ENCODE results near the gene EFS. TPM values are rescaled to one million over a fixed set of nuclear protein-coding genes. Genes with fewer than 3 reads are reported as not detected.
A peak's percentile ranks its signal among the peaks of the same experiment; 100 is the strongest.

Gene EFS
- polyA plus RNA-seq, 4 donors, result 0.54 to 11.5 (median 1.8) TPM

DNA sequence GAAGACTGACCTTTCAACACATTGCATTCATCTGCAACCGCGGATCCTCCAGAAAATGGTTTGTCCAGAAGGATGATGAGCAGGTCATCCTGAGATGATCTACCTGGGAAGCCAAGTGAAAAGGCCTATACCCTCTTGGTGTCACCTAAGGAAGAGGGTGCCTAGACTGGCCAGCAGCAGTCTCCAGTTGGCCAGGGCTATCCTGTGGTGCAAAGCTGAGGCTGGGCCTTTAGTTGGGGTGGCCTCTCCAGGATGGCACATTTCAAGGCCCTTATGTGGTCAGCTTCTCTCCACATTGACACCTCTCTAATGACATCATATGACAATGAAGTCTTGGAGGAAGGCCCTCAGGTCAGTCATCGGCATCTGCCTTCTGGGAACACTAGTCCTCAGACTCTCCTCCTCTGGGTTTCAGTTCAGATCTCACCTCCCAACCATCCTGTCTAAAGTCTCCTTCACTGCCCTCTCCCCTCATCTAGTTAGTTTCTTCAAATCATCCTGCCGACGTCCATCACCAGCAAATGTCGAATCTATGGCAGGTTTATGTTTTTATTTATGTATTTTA lies 9.0 kb downstream of the EFS start:
- 85 to 95% (median 90%) methylated on average over 6 of the region's 6 CpGs for WGBS, 3 donors
- no peak for FAIRE-seq

DNA sequence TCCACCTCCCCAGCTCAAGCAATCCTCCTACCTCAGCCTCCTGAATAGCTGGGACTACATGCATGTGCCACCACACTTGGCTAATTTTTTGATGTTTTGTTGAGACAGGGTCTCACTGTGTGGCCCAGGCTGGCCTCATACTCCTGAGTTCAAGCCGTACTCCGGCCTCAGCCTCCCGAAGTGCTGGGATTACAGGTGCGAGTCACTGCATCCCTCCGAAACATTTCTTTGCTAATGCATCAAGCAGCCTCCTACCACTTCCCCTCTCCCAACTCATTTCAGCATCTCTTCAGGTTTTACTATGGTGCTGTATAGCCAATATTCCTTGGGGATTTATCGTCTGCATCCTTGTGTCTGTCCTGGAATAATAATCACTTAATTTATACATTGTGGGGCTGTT lies 10.0 kb downstream of the EFS start:
- peaks cover 0 to 9% (median 0%) of the 10 kb centered on the region in 3 donors for H3K4me1 ChIP-seq (ENCODE audit: control insufficient read depth in 3 of 3, insufficient read depth in 2 of 3, low read depth in 1 of 3, low read length in 2 of 3)
- H3K36me3 ChIP-seq (ENCODE audit: control insufficient read depth in 3 of 3, insufficient read depth in 2 of 3, low read depth in 1 of 3, low read length in 3 of 3), result peaks cover 0 to 24% (median 0%) of the 10 kb centered on the region in 3 donors
- peaks cover 0 to 24% (median 7%) of the 10 kb centered on the region in 3 donors for H3K27me3 ChIP-seq (ENCODE audit: control insufficient read depth in 3 of 3, insufficient read depth in 3 of 3, low read length in 3 of 3)
- no peak overlapping the region for H3K4me3 ChIP-seq (ENCODE audit: low read depth in 1 of 3, low read length in 3 of 3)
- H3K9me3 ChIP-seq (ENCODE audit: control insufficient read depth in 2 of 2, insufficient read depth in 1 of 2, low read depth in 1 of 2, low read length in 1 of 2), result no peaks in the 10 kb centered on the region
- 78 to 87% (median 85%) methylated on average over 6 of the region's 6 CpGs for WGBS, 3 donors
- DNase-seq (no peak), FAIRE-seq (no peak)
- H3K27ac ChIP-seq (ENCODE audit: low read depth in 1 of 3, low read length in 2 of 3), result no peak overlapping the region

More for the DNA sequence above, 9.0 kb downstream of the EFS start:
- Histone ChIP-seq H3K27ac (ENCODE audit: low read depth in 1 of 3, low read length in 2 of 3) (no peak overlapping the region), H3K36me3 (ENCODE audit: control insufficient read depth in 3 of 3, insufficient read depth in 2 of 3, low read depth in 1 of 3, low read length in 3 of 3) (peaks cover 0 to 30% (median 0%) of the 10 kb centered on the region in 3 donors), H3K27me3 (ENCODE audit: control insufficient read depth in 3 of 3, insufficient read depth in 3 of 3, low read length in 3 of 3) (peaks cover 0 to 21% (median 7%) of the 10 kb centered on the region in 3 donors), H3K4me1 (ENCODE audit: control insufficient read depth in 3 of 3, insufficient read depth in 2 of 3, low read depth in 1 of 3, low read length in 2 of 3) (peaks cover 0 to 9% (median 0%) of the 10 kb centered on the region in 3 donors), H3K4me3 (ENCODE audit: low read depth in 1 of 3, low read length in 3 of 3) (no peak overlapping the region), H3K9me3 (ENCODE audit: control insufficient read depth in 2 of 2, insufficient read depth in 1 of 2, low read depth in 1 of 2, low read length in 1 of 2) (no peaks in the 10 kb centered on the region)
- DNase-seq, result no peak

DNA sequence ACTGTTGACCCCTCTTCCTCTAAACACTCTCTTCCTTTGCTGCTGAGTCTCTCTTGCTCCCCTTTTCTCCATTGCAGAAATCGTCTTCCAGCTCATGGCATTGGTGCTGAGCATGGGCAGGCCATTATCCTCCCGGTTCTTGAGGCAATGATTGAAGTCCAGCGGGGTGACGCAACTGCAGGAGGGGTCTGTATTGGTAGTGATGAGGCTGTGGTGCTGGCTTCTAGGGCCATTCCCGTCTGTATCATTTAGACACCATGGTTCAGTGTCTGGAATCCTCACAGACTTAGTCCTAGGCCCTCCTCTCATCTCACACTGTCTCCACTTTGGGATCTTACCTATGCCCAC lies 11.6 kb downstream of the EFS start:
- H3K4me1 ChIP-seq (ENCODE audit: control insufficient read depth in 3 of 3, insufficient read depth in 2 of 3, low read depth in 1 of 3, low read length in 2 of 3), result peaks cover 0 to 9% (median 0%) of the 10 kb centered on the region in 3 donors
- no peak for DNase-seq
- WGBS, 3 donors, result 68 to 71% (median 70%) methylated on average over 5 of the region's 5 CpGs
- FAIRE-seq, result no peak
- peaks cover 0 to 24% (median 7%) of the 10 kb centered on the region in 3 donors for H3K27me3 ChIP-seq (ENCODE audit: control insufficient read depth in 3 of 3, insufficient read depth in 3 of 3, low read length in 3 of 3)
- H3K36me3 ChIP-seq (ENCODE audit: control insufficient read depth in 3 of 3, insufficient read depth in 2 of 3, low read depth in 1 of 3, low read length in 3 of 3), result peaks cover 0 to 16% (median 0%) of the 10 kb centered on the region in 3 donors
- no peak overlapping the region for H3K4me3 ChIP-seq (ENCODE audit: low read depth in 1 of 3, low read length in 3 of 3)
- no peaks in the 10 kb centered on the region for H3K9me3 ChIP-seq (ENCODE audit: control insufficient read depth in 2 of 2, insufficient read depth in 1 of 2, low read depth in 1 of 2, low read length in 1 of 2)
- no peak overlapping the region for H3K27ac ChIP-seq (ENCODE audit: low read depth in 1 of 3, low read length in 2 of 3)

DNA sequence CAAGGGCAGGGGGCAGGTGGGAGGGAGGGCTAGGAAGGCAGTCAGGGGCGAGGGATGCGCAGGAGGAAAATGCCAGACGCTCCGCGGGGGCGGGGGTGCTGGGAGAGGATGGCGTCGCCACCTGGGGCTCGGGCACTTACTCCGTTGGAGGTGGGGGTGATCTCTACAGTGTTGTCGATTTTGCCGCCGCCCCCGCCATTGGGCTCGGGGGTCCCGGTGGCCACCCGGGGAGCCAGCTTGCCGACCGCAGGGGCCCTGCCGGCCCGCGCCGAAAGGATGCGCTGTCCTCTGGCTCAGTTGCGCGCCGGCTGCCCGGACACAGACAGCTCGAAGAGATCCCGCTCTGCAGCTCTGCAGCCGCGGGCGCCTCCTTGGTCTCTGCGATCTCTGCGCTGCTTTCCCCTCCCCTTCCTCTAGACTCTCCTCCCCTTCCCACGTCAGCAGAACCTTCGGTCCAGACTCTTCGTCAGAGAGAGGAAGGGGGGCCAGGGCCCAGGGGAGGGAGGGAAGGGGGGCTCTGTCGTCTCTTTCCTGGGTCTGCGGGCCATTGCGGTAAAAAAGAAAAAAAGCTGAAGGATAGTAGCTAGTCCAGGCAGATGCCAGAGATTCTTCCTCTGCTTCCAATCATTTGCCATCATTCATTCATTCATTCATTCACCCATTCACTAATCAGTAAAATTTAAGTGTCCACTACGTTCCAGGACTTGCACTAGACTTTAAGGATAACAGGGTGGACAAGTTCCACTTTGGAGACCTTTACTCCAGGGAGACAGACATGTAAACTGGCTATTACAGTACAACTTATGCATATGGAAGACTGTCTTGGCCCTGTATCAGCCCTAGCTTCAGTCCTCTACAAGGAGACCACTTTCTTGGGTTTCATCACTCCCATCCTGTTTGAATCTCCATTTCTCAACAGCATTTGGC lies 12.2 kb downstream of the EFS start, which contains the start of gene SLC22A17:
Gene SLC22A17 (minus strand): TSS at position 382 of the 927 bp plus-strand sequence.
- FAIRE-seq, result no peak
- peaks cover 0 to 24% (median 7%) of the 10 kb centered on the region in 3 donors for H3K27me3 ChIP-seq (ENCODE audit: control insufficient read depth in 3 of 3, insufficient read depth in 3 of 3, low read length in 3 of 3)
- WGBS, 3 donors, result 1 to 2% (median 1%) methylated on average over 38 to 42 of the region's 42 CpGs
- peak; percentile 39 to 89 for DNase-seq
- H3K27ac ChIP-seq (ENCODE audit: low read depth in 1 of 3, low read length in 2 of 3), result peak within 1 kb of the TSS in 1 of 3 donors; percentile 53
- peak within 1 kb of the TSS; percentile 24 to 61 (median 43) for H3K4me3 ChIP-seq (ENCODE audit: low read depth in 1 of 3, low read length in 3 of 3)
- no peaks in the 10 kb centered on the region for H3K9me3 ChIP-seq (ENCODE audit: control insufficient read depth in 2 of 2, insufficient read depth in 1 of 2, low read depth in 1 of 2, low read length in 1 of 2)
- peaks cover 0 to 19% (median 0%) of the 10 kb centered on the region in 3 donors for H3K36me3 ChIP-seq (ENCODE audit: control insufficient read depth in 3 of 3, insufficient read depth in 2 of 3, low read depth in 1 of 3, low read length in 3 of 3)
- peaks cover 0 to 9% (median 0%) of the 10 kb centered on the region in 3 donors for H3K4me1 ChIP-seq (ENCODE audit: control insufficient read depth in 3 of 3, insufficient read depth in 2 of 3, low read depth in 1 of 3, low read length in 2 of 3)

DNA sequence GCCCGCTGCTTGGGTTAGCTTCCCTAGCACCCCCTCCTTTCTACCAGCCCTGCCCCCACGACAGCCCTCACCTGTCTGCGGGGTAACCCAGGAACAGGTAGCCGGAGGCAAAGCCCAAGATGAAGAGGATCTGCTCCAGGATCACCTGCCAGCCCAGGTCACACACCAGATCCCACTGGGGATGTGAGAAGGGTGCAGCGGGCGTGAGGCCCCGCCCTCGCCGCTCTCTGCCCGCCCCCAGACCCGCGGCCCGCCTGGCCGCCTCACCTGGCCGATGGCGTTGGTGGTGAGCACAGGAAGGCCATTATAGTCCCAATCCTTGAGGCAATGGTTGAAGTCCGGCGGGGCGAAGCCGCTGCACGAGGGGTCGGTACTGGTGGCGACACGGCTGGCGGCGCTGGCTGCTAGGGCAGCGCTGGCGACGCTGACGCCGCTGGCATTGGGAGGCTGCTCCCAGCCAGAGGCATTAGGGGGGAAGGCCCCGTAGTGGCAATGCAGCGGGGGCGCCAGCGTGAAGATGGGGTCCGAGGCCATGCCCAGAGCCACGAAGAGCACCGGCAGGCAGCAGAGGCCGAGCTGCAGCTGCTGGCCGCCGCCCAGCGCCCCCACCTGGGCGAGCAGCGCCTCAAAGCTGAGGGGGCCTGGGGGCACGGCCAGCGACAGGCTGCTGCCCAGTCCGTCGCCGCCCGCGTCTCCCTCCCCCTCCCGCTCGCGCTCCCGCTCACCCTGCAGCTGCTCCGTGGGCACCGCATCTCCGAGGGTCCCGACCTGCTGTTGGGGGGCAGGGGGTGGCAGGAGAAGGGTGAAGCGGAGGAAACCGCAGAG lies 13.1 kb downstream of the EFS start:
- peaks cover 0 to 9% (median 0%) of the 10 kb centered on the region in 3 donors for H3K4me1 ChIP-seq (ENCODE audit: control insufficient read depth in 3 of 3, insufficient read depth in 2 of 3, low read depth in 1 of 3, low read length in 2 of 3)
- H3K27me3 ChIP-seq (ENCODE audit: control insufficient read depth in 3 of 3, insufficient read depth in 3 of 3, low read length in 3 of 3), result peaks cover 0 to 24% (median 4%) of the 10 kb centered on the region in 3 donors
- peak overlapping the region in 1 of 3 donors; percentile 53 for H3K27ac ChIP-seq (ENCODE audit: low read depth in 1 of 3, low read length in 2 of 3)
- peak overlapping the region; percentile 24 to 61 (median 43) for H3K4me3 ChIP-seq (ENCODE audit: low read depth in 1 of 3, low read length in 3 of 3)
- no peak for FAIRE-seq
- H3K36me3 ChIP-seq (ENCODE audit: control insufficient read depth in 3 of 3, insufficient read depth in 2 of 3, low read depth in 1 of 3, low read length in 3 of 3), result peaks cover 0 to 22% (median 0%) of the 10 kb centered on the region in 3 donors
- peak in 1 of 2 donors; percentile 51 for DNase-seq
- H3K9me3 ChIP-seq (ENCODE audit: control insufficient read depth in 2 of 2, insufficient read depth in 1 of 2, low read depth in 1 of 2, low read length in 1 of 2), result no peaks in the 10 kb centered on the region
- 11 to 14% (median 12%) methylated on average over 40 to 61 of the region's 61 CpGs for WGBS, 3 donors

DNA sequence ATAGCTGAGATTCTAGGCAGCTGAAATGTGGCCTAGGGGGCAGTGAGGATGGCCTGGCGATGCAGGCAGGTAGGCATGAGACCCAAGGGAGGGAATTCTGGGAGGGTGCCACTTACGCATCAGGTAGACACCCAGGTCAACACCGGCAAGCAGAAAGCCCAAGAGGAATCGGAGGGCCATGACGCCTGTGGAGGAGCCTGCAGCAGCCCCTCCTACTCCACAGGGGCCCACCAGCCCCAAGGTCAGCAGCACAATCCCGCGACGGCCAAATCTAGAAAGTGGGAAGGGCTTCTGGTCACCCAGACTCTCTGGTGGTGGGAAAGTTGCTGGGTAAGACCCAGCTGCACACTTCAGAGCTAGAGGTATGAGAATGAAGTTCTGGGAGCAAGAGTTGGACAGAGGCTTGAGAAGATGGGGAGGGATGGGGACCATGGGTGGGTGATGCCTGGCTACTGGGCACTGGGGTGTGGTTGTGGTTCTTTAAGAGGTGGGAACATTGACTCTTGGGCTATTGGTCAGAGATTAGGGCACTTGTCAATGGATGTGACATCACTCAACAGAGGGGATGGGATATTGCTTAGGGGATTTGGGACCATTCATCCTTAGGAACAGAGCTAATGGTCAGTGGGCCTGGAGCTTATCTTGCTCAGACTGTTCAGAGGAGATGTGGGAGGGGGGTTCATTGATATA lies 15.7 kb downstream of the EFS start:
- Histone ChIP-seq H3K27ac (ENCODE audit: low read depth in 1 of 3, low read length in 2 of 3) (no peak overlapping the region), H3K9me3 (ENCODE audit: control insufficient read depth in 2 of 2, insufficient read depth in 1 of 2, low read depth in 1 of 2, low read length in 1 of 2) (no peaks in the 10 kb centered on the region), H3K27me3 (ENCODE audit: control insufficient read depth in 3 of 3, insufficient read depth in 3 of 3, low read length in 3 of 3) (peaks cover 0 to 22% (median 4%) of the 10 kb centered on the region in 3 donors), H3K4me3 (ENCODE audit: low read depth in 1 of 3, low read length in 3 of 3) (no peak overlapping the region), H3K36me3 (ENCODE audit: control insufficient read depth in 3 of 3, insufficient read depth in 2 of 3, low read depth in 1 of 3, low read length in 3 of 3) (peaks cover 0 to 21% (median 0%) of the 10 kb centered on the region in 3 donors), H3K4me1 (ENCODE audit: control insufficient read depth in 3 of 3, insufficient read depth in 2 of 3, low read depth in 1 of 3, low read length in 2 of 3) (peaks cover 0 to 9% (median 0%) of the 10 kb centered on the region in 3 donors)
- no peak for FAIRE-seq
- DNase-seq, result no peak
- WGBS, 3 donors, result 93 to 96% (median 94%) methylated on average over 8 of the region's 8 CpGs

DNA sequence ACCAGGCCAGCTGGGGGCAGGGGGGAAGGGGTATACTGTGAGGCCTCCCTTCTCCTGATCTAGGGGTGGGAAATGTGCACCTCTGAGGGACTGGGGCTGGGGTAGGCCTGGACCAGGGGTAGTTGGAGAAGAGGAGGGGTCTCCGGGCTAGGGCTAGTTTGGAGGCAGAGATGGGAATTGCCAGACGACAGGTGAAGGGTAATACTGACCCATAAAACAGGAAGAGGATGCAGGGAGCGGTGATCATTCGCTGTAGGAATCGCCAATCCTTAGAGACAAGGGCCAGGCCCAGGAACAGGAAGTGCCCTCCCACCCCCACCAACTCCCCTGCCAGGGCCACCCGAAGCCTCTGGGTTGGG lies 16.7 kb downstream of the EFS start:
- FAIRE-seq (no peak), DNase-seq (no peak)
- H3K4me3 ChIP-seq (ENCODE audit: low read depth in 1 of 3, low read length in 3 of 3), result no peak overlapping the region
- H3K27me3 ChIP-seq (ENCODE audit: control insufficient read depth in 3 of 3, insufficient read depth in 3 of 3, low read length in 3 of 3), result peaks cover 0 to 15% (median 4%) of the 10 kb centered on the region in 3 donors
- H3K9me3 ChIP-seq (ENCODE audit: control insufficient read depth in 2 of 2, insufficient read depth in 1 of 2, low read depth in 1 of 2, low read length in 1 of 2), result no peaks in the 10 kb centered on the region
- no peak overlapping the region for H3K27ac ChIP-seq (ENCODE audit: low read depth in 1 of 3, low read length in 2 of 3)
- H3K4me1 ChIP-seq (ENCODE audit: control insufficient read depth in 3 of 3, insufficient read depth in 2 of 3, low read depth in 1 of 3, low read length in 2 of 3), result peaks cover 0 to 8% (median 0%) of the 10 kb centered on the region in 3 donors
- H3K36me3 ChIP-seq (ENCODE audit: control insufficient read depth in 3 of 3, insufficient read depth in 2 of 3, low read depth in 1 of 3, low read length in 3 of 3), result peaks cover 0 to 21% (median 0%) of the 10 kb centered on the region in 3 donors
- 90 to 96% (median 94%) methylated on average over 6 of the region's 6 CpGs for WGBS, 3 donors
